K562 (cell line): ENCODE data around the gene RNF25. TPM values are rescaled to one million over a fixed set of nuclear protein-coding genes. Genes with fewer than 3 reads are reported as not detected.

Source experiments
- ATAC-seq: fragments of 200-7000 bp; cut with Tn5 transposase; 3 replicates; pipeline ENCODE4 v1.9.1; 2020; ENCODE audit warnings: moderate library complexity
- BruUV-seq: library from RNA; stranded (reverse); fragments of 400-500 nt; replicated peaks from 2 replicates; lab custom pipeline; 2021; lab: Mats Ljungman, UMichigan
- CTCF ChIA-PET: fragments of 300-600 bp; formaldehyde crosslinking; extraction: SDS; loops from one replicate; lab custom pipeline; 2021; ENCODE audit warnings: low intra/inter-chr PET ratio; lab: Yijun Ruan, JAX
- POLR2A ChIA-PET: fragments of 300-600, 350-650 bp; sonication (Branson Sonifier 250); formaldehyde crosslinking; extraction: SDS; loops from one replicate; lab custom pipeline; 2021; ENCODE audit warnings: antibody characterized with exemption, inconsistent platforms; lab: Yijun Ruan, JAX
- DNase-seq, 4 experiments: peaks; one replicate each; pipeline versions ENCODE4 v3.0.0 to v3.0.0-alpha.2; 2011 to 2018; ENCODE audit warnings: low spot score in 3 of 4, mixed read lengths in 3 of 4; ENCODE audit errors: extremely low read depth in 1 of 4
- FAIRE-seq: peaks from 2 replicates; lab custom pipeline; 2011; peaks lifted over from hg19 to GRCh38; lab: Jason Lieb, UNC
- H2AFZ ChIP-seq: 2 replicates; pipeline ENCODE4 v1.6.0; 2011; ENCODE audit warnings: low read depth, low read length, control low read depth, inconsistent platforms
- H3K27ac ChIP-seq: fragments of 200-600 bp; 3 replicates; pipeline ENCODE4 v1.8.0; 2011; ENCODE audit warnings: low read depth, mild to moderate bottlenecking, control low read depth, inconsistent platforms, low read length, moderate library complexity, mixed read lengths; ENCODE audit errors: extremely low read depth
- H3K27me3 ChIP-seq, 2 experiments: fragments of 300-600 bp in 1 of 2; 2 replicates in 1 of 2; 3 replicates in 1 of 2; pipeline versions ENCODE4 v1.6.0 to v1.8.0; 2011; ENCODE audit warnings: inconsistent platforms in 2 of 2, low read length in 2 of 2, mild to moderate bottlenecking in 1 of 2, mixed read lengths in 1 of 2, moderate library complexity in 1 of 2; ENCODE audit not compliant: control insufficient read depth in 2 of 2, insufficient read depth in 2 of 2
- H3K36me3 ChIP-seq: fragments of 300-600 bp; 3 replicates; pipeline ENCODE4 v1.8.0; 2011; ENCODE audit warnings: mild to moderate bottlenecking, low read length, inconsistent platforms; ENCODE audit not compliant: control insufficient read depth, insufficient read depth
- H3K4me1 ChIP-seq, 2 experiments: fragments of 200-600 bp in 1 of 2; replicated peaks in 1 of 2; 2 replicates in 1 of 2; 3 replicates in 1 of 2; pipeline versions ENCODE4 v1.5.1 to v1.8.0; 2011; ENCODE audit warnings: inconsistent platforms in 2 of 2, low read length in 2 of 2, mild to moderate bottlenecking in 1 of 2, mixed read lengths in 1 of 2, moderate library complexity in 1 of 2; ENCODE audit not compliant: control insufficient read depth in 2 of 2, insufficient read depth in 2 of 2
- H3K4me2 ChIP-seq: 2 replicates; pipeline ENCODE4 v1.6.1; 2011; ENCODE audit warnings: low read length, control low read depth, inconsistent platforms, mixed read lengths; ENCODE audit not compliant: insufficient read depth
- H3K4me3 ChIP-seq: fragments of 200-600 bp; sonication (generic), shearing (Covaris generic); 2 replicates; pipeline ENCODE4 v1.5.1; 2016; ENCODE audit warnings: control low read depth, inconsistent platforms
- H3K79me2 ChIP-seq: fragments of 200-600 bp; 3 replicates; pipeline ENCODE4 v1.8.0; 2011; ENCODE audit warnings: low read length, inconsistent platforms; ENCODE audit not compliant: control insufficient read depth, insufficient read depth
- H3K9ac ChIP-seq, 2 experiments: 2 replicates each; pipeline versions ENCODE4 v1.6.0 to v1.6.1; 2011; ENCODE audit warnings: low read depth in 2 of 2, low read length in 2 of 2, control low read depth in 1 of 2, inconsistent platforms in 1 of 2, mild to moderate bottlenecking in 1 of 2, mixed read lengths in 1 of 2; ENCODE audit not compliant: insufficient read depth in 1 of 2
- H3K9me1 ChIP-seq: one replicate; pipeline ENCODE4 v1.6.0; 2011; ENCODE audit warnings: inconsistent platforms, mild to moderate bottlenecking, low read length, moderate library complexity; ENCODE audit not compliant: control insufficient read depth, insufficient read depth
- H3K9me3 ChIP-seq: replicated peaks from 2 replicates; pipeline ENCODE4 v1.5.1; 2011; ENCODE audit warnings: low read depth, low read length, inconsistent platforms; ENCODE audit not compliant: control insufficient read depth, insufficient read depth
- H4K20me1 ChIP-seq: replicated peaks from 2 replicates; pipeline ENCODE4 v1.6.1; 2011; ENCODE audit warnings: low read length, inconsistent platforms, mixed read lengths; ENCODE audit not compliant: control insufficient read depth, insufficient read depth
- POLR2G ChIP-seq: fragments of 200-400 bp; formaldehyde crosslinking; IDR thresholded peaks from 2 replicates; pipeline ENCODE4 v1.6.1; 2017; ENCODE audit warnings: low read depth, mild to moderate bottlenecking, antibody characterized with exemption, low read length, moderate library complexity
- RBFOX2 ChIP-seq: fragments of 200-400 bp; formaldehyde crosslinking; IDR thresholded peaks from 2 replicates; pipeline ENCODE4 v1.6.1; 2017; ENCODE audit warnings: low read depth, mild to moderate bottlenecking, low read length, moderate library complexity
- SP2 ChIP-seq: IDR thresholded peaks from 2 replicates; pipeline ENCODE4 v1.6.1; 2011; ENCODE audit warnings: mild to moderate bottlenecking, low read depth, low read length, moderate library complexity; ENCODE audit not compliant: poor library complexity, severe bottlenecking; ENCODE audit errors: extremely low read depth
- TFAM ChIP-seq: fragments of 250-450 bp; sonication (Bioruptor Pico); conservative IDR thresholded peaks from 2 replicates; pipeline ENCODE4 v1.5.0; 2021; ENCODE audit warnings: mild to moderate bottlenecking, moderate library complexity
- WGBS: fragments of 100-300 bp; shearing (Covaris generic); methylation state at CpG from one replicate; pipeline ENCODE4 v1.1.6; 2016; ENCODE audit warnings: low coverage, mixed read lengths; ENCODE audit not compliant: insufficient coverage; ENCODE audit errors: missing lambda C conversion rate; 5-methylcytosine and 5-hydroxymethylcytosine counted together
- in situ Hi-C: fragments of 300-500 bp; cut with MboI; formaldehyde crosslinking; loops from 4 replicates; pipeline ENCODE4 v1.15.0; 2018; ENCODE audit warnings: inconsistent platforms, mixed read lengths
- intact Hi-C: fragments of 100-400 bp; cut with micrococcal nuclease; formaldehyde crosslinking; loops from 2 replicates; pipeline ENCODE4 v1.14.2; 2022
- polyA plus RNA-seq, 8 experiments: library from polyadenylated mRNA; depleted of rRNA in 4 of 8; stranded (reverse) in 5 of 8; unstranded in 3 of 8; fragments of >200 nt; fragmentation: Nextera tagmentation in 2 of 8; fragmentation: Illumina TruSeq in 1 of 8; extraction: Ambion mirVana in 2 of 8; extraction: Trizol in 1 of 8; gene quantifications; 2 replicates each; pipeline versions ENCODE4 v1.2.1 to v1.2.3, GENCODE V29; 2011 to 2014; ENCODE audit warnings: inconsistent platforms in 1 of 8, missing spikeins in 1 of 8
- total RNA-seq, 7 experiments: library from RNA; depleted of rRNA in 6 of 7; stranded (reverse); fragments of >200 nt in 6 of 7; fragmentation: Illumina TruSeq in 2 of 7; extraction: Trizol in 2 of 7; gene quantifications; 2 replicates each; pipeline versions ENCODE4 v1.2.1 to v1.2.3, GENCODE V29; 2011 to 2021; ENCODE audit warnings: low replicate concordance in 1 of 7
- TF ChIP-seq, protein P1 (sequence below): fragments of 450-650 bp; IDR thresholded peaks from 2 replicates; pipeline ENCODE4 v1.6.1; 2016; ENCODE audit warnings: low read depth, mild to moderate bottlenecking, moderate library complexity
- TF ChIP-seq, protein P2 (sequence below): fragments of 250-450 bp; sonication (Bioruptor Pico); IDR thresholded peaks from 2 replicates; pipeline ENCODE4 v1.4.0; 2020; ENCODE audit warnings: borderline replicate concordance
- TF ChIP-seq, protein P3 (sequence below): sonication (generic); formaldehyde crosslinking; IDR thresholded peaks from 2 replicates; pipeline ENCODE4 v1.8.0; 2022; ENCODE audit warnings: missing genetic modification reagents, mild to moderate bottlenecking, borderline replicate concordance

Gene RNF25
- total and polyA plus RNA-seq, 9 of the 15 experiments (the other 6 are each of a cell fraction or from before 2014, with no cell fraction given), result 2.3 to 49.8 (median 20.5) TPM

DNA sequence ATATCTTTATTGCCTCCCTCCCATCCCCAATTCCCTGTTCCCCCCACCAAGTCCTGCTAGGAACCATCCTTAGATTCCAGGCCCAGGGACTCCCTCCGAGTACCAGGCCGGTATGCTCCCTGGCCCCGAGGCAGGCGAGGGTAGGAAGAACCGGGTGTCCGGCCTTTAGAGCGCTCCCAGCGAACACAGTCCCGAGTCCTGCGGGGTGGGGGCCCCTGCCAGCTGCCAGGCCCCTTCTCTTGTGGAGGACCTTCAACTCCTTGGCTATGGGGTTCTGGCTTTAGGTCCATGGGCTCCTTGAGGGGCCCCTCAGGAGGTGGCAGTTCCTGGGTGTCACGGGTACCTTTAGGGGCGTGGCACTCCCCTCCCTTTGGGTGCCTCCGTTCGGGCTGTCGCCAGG, 7.9 kb downstream of the RNF25 start:
- FAIRE-seq, result no peak
- in situ Hi-C loops, result no loop called here

More for the DNA sequence above, 7.9 kb downstream of the RNF25 start:
- H3K9me1 ChIP-seq, result peaks cover 3% of the 10 kb centered on the region
- peak overlapping the region in 1 of 2 experiments; percentile 23; a peak in 1 of 4 replicates for H3K9ac ChIP-seq
- ChIA-PET POLR2A (no interaction called here), CTCF (no interaction called here)
- peaks cover 18% of the 10 kb centered on the region for H3K79me2 ChIP-seq
- H3K9me3 ChIP-seq, result no peaks in the 10 kb centered on the region
- H3K27me3 ChIP-seq, result no peaks in the 10 kb centered on the region
- BruUV-seq, result no TSS peak
- H4K20me1 ChIP-seq, result no peaks in the 10 kb centered on the region
- WGBS, result 83% methylated on average over 4 of the region's 15 CpGs
- intact Hi-C loops, result no loop called here
- H3K36me3 ChIP-seq, result peaks cover 60% of the 10 kb centered on the region; the same call in 2 of the 3 replicates
- H3K27ac ChIP-seq, result no peak overlapping the region
- ATAC-seq (no peak), DNase-seq (no peak)
- no peak for TF ChIP-seq TFAM
- TF ChIP-seq RBFOX2, result 0 out of 2 replicates have a peak, but pooled peaks have one; percentile 42
- no peak for TF ChIP-seq SP2
- TF ChIP-seq POLR2G, result 0 out of 2 replicates have a peak, but pooled peaks have one; percentile 27
- TF ChIP-seq, protein P1, sequence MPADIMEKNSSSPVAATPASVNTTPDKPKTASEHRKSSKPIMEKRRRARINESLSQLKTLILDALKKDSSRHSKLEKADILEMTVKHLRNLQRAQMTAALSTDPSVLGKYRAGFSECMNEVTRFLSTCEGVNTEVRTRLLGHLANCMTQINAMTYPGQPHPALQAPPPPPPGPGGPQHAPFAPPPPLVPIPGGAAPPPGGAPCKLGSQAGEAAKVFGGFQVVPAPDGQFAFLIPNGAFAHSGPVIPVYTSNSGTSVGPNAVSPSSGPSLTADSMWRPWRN, result no peak
- TF ChIP-seq, protein P2, sequence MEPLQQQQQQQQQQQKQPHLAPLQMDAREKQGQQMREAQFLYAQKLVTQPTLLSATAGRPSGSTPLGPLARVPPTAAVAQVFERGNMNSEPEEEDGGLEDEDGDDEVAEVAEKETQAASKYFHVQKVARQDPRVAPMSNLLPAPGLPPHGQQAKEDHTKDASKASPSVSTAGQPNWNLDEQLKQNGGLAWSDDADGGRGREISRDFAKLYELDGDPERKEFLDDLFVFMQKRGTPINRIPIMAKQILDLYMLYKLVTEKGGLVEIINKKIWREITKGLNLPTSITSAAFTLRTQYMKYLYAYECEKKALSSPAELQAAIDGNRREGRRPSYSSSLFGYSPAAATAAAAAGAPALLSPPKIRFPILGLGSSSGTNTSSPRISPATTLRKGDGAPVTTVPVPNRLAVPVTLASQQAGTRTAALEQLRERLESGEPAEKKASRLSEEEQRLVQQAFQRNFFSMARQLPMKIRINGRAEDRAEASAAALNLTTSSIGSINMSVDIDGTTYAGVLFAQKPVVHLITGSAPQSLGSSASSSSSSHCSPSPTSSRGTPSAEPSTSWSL (CRISPR knock-in tag), result no peak
- TF ChIP-seq, protein P3, sequence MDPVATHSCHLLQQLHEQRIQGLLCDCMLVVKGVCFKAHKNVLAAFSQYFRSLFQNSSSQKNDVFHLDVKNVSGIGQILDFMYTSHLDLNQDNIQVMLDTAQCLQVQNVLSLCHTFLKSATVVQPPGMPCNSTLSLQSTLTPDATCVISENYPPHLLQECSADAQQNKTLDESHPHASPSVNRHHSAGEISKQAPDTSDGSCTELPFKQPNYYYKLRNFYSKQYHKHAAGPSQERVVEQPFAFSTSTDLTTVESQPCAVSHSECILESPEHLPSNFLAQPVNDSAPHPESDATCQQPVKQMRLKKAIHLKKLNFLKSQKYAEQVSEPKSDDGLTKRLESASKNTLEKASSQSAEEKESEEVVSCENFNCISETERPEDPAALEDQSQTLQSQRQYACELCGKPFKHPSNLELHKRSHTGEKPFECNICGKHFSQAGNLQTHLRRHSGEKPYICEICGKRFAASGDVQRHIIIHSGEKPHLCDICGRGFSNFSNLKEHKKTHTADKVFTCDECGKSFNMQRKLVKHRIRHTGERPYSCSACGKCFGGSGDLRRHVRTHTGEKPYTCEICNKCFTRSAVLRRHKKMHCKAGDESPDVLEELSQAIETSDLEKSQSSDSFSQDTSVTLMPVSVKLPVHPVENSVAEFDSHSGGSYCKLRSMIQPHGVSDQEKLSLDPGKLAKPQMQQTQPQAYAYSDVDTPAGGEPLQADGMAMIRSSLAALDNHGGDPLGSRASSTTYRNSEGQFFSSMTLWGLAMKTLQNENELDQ (CRISPR knock-in tag), result no peak
- no peak overlapping the region for H2AFZ ChIP-seq
- peaks cover 6 to 13% of the 10 kb centered on the region in 2 experiments; a peak in 3 of 5 replicates for H3K4me1 ChIP-seq
- no peak overlapping the region for H3K4me3 ChIP-seq
- H3K4me2 ChIP-seq, result no peak overlapping the region
